SK-N-SH (cell line): ENCODE measurements around the gene COL17A1.

ENCODE experiments used
- CTCF ChIP-seq: fragments of 200-600 bp; sonication (generic); IDR thresholded peaks from 2 replicates; pipeline ENCODE4 v1.6.1; 2017; ENCODE audit warnings: antibody characterized with exemption, mild to moderate bottlenecking, moderate library complexity
- REST ChIP-seq: IDR thresholded peaks from 2 replicates; pipeline ENCODE4 v1.6.1; 2012; ENCODE audit warnings: mild to moderate bottlenecking, low read depth, low read length, moderate library complexity
- USF2 ChIP-seq: fragments of 150-350 bp; IDR thresholded peaks from 2 replicates; pipeline ENCODE4 v1.6.1; 2017; ENCODE audit warnings: antibody characterized with exemption, low read length, low read depth, borderline replicate concordance
- YY1 ChIP-seq: IDR thresholded peaks from 2 replicates; pipeline ENCODE4 v1.4.0; 2012; ENCODE audit warnings: low read depth, mild to moderate bottlenecking

GRCh38 chr10:104040382-104040781, 45.3 kb downstream of the COL17A1 start:
- TF ChIP-seq CTCF (no peak), USF2 (no peak), REST (no peak), YY1 (no peak)
